ENCODE measurements around the gene PIGS. TPM values are rescaled to one million over a fixed set of nuclear protein-coding genes. Genes with fewer than 3 reads are reported as not detected.
A peak's percentile ranks its signal among the peaks of the same experiment; 100 is the strongest.

Gene PIGS
- total RNA-seq, 2 experiments from 2014 or later: 73.8 to 76.4 TPM

GRCh38 chr17:28579526-28579925 lies 8.2 kb upstream of the PIGS start:
- no peak overlapping the region for H3K4me3 Mint-ChIP-seq
- H3K4me1 ChIP-seq (ENCODE audit: insufficient read depth, low read length): peaks cover 20% of the 10 kb centered on the region
- no peak overlapping the region for H3K4me3 ChIP-seq (ENCODE audit: low read length)
- H3K27ac ChIP-seq (ENCODE audit: low read depth in 1 of 2, low read length in 2 of 2): no peak overlapping the region
- peaks cover 12% of the 10 kb centered on the region for H3K36me3 ChIP-seq (ENCODE audit: insufficient read depth, low read length)
- DNase-seq (no peak), ATAC-seq (ENCODE audit: poor library complexity) (no peak)
- peaks cover 6% of the 10 kb centered on the region for H3K36me3 Mint-ChIP-seq (ENCODE audit: low read depth)
- no peaks in the 10 kb centered on the region for H3K9me3 ChIP-seq (ENCODE audit: control insufficient read depth in 1 of 2, insufficient read depth in 1 of 2, low read length in 2 of 2)
- H3K9me3 Mint-ChIP-seq: no peaks in the 10 kb centered on the region
- no peaks in the 10 kb centered on the region for H3K27me3 ChIP-seq (ENCODE audit: control insufficient read depth in 1 of 2, insufficient read depth in 2 of 2, low read length in 2 of 2)
- intact Hi-C loops (cut with DNase I, micrococcal nuclease): loop anchor here in 1 of 2 experiments (5.0 to 10.0 kb wide), 2 partner anchors 63 to 375 kb away; partner anchors contain the start of gene PHF12
- ChIA-PET CTCF (no interaction called here), POLR2A (interaction anchor here (0.9 kb wide), 1 partner anchor 8 kb away, joined by 4 read pairs; the partner anchor contains the start of gene PIGS)
- H3K27me3 Mint-ChIP-seq: no peaks in the 10 kb centered on the region
- no peak overlapping the region for H3K27ac Mint-ChIP-seq
- TF ChIP-seq, protein P1, sequence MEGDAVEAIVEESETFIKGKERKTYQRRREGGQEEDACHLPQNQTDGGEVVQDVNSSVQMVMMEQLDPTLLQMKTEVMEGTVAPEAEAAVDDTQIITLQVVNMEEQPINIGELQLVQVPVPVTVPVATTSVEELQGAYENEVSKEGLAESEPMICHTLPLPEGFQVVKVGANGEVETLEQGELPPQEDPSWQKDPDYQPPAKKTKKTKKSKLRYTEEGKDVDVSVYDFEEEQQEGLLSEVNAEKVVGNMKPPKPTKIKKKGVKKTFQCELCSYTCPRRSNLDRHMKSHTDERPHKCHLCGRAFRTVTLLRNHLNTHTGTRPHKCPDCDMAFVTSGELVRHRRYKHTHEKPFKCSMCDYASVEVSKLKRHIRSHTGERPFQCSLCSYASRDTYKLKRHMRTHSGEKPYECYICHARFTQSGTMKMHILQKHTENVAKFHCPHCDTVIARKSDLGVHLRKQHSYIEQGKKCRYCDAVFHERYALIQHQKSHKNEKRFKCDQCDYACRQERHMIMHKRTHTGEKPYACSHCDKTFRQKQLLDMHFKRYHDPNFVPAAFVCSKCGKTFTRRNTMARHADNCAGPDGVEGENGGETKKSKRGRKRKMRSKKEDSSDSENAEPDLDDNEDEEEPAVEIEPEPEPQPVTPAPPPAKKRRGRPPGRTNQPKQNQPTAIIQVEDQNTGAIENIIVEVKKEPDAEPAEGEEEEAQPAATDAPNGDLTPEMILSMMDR (IDR thresholded peaks at IDR 0.05): no peak
- peaks cover 16% of the 10 kb centered on the region for H3K4me1 Mint-ChIP-seq (ENCODE audit: low read depth)

- Mint-ChIP-seq H3K27ac (no peak overlapping the region), H3K4me3 (no peak overlapping the region), H3K4me1 (ENCODE audit: low read depth) (peaks cover 16% of the 10 kb centered on the region), H3K9me3 (no peaks in the 10 kb centered on the region), H3K27me3 (no peaks in the 10 kb centered on the region), H3K36me3 (ENCODE audit: low read depth) (peaks cover 5% of the 10 kb centered on the region)
- H3K36me3 ChIP-seq (ENCODE audit: insufficient read depth, low read length): peaks cover 2% of the 10 kb centered on the region
- H3K27me3 ChIP-seq (ENCODE audit: control insufficient read depth in 1 of 2, insufficient read depth in 2 of 2, low read length in 2 of 2): no peaks in the 10 kb centered on the region
- ChIA-PET POLR2A (interaction anchor here (1.1 kb wide), 1 partner anchor 20 kb away, joined by 3 read pairs; the partner anchor contains the start of gene SPAG5), CTCF (no interaction called here)
- intact Hi-C loops (cut with DNase I, micrococcal nuclease): loop anchor here in 1 of 2 experiments (5.0 to 10.0 kb wide), 2 partner anchors 64 to 376 kb away; partner anchors contain the start of gene PHF12
- DNase-seq (no peak), ATAC-seq (ENCODE audit: poor library complexity) (no peak)
- no peak overlapping the region for H3K4me3 ChIP-seq (ENCODE audit: low read length)
- TF ChIP-seq, protein P1 (IDR thresholded peaks at IDR 0.05): no peak
- no peaks in the 10 kb centered on the region for H3K9me3 ChIP-seq (ENCODE audit: control insufficient read depth in 1 of 2, insufficient read depth in 1 of 2, low read length in 2 of 2)
- no peak overlapping the region for H3K27ac ChIP-seq (ENCODE audit: low read depth in 1 of 2, low read length in 2 of 2)
- H3K4me1 ChIP-seq (ENCODE audit: insufficient read depth, low read length): peaks cover 20% of the 10 kb centered on the region
Observed at GRCh38 chr17:28578246-28579195, 7.2 kb upstream of the PIGS start.

- TF ChIP-seq, protein P1 (IDR thresholded peaks at IDR 0.05): no peak
- Histone ChIP-seq H3K36me3 (ENCODE audit: insufficient read depth, low read length) (no peaks in the 10 kb centered on the region), H3K27me3 (ENCODE audit: control insufficient read depth in 1 of 2, insufficient read depth in 2 of 2, low read length in 2 of 2) (no peaks in the 10 kb centered on the region), H3K9me3 (ENCODE audit: control insufficient read depth in 1 of 2, insufficient read depth in 1 of 2, low read length in 2 of 2) (no peaks in the 10 kb centered on the region), H3K4me1 (ENCODE audit: insufficient read depth, low read length) (peaks cover 30% of the 10 kb centered on the region), H3K27ac (ENCODE audit: low read depth in 1 of 2, low read length in 2 of 2) (peak overlapping the region in 1 of 2 donors; percentile 41), H3K4me3 (ENCODE audit: low read length) (no peak overlapping the region)
- peaks cover 26% of the 10 kb centered on the region for H3K4me1 Mint-ChIP-seq (ENCODE audit: low read depth)
- no peaks in the 10 kb centered on the region for H3K27me3 Mint-ChIP-seq
- ChIA-PET POLR2A (interaction anchor here (0.7 to 2.1 kb wide), 15 partner anchors 9 to 374 kb away, joined by 3 to 36 read pairs (median 5); partner anchors contain the start of genes PHF12, RPL23A, SDF2 and SPAG5), CTCF (no interaction called here)
- DNase-seq: no peak
- intact Hi-C loops (cut with DNase I, micrococcal nuclease): loop anchor here (1.0 to 10.0 kb wide), 5 partner anchors 21 to 377 kb away; partner anchors contain the start of genes PHF12 (in 1 of the 2), SPAG5 (in 1 of the 2) and UNC119 (in 1 of the 2)
- H3K36me3 Mint-ChIP-seq (ENCODE audit: low read depth): peaks cover 8% of the 10 kb centered on the region
- no peaks in the 10 kb centered on the region for H3K9me3 Mint-ChIP-seq
- no peak overlapping the region for H3K27ac Mint-ChIP-seq
- no peak for ATAC-seq (ENCODE audit: poor library complexity)
- H3K4me3 Mint-ChIP-seq: peak overlapping the region; percentile 87
Observed at GRCh38 chr17:28577466-28577824, 6.1 kb upstream of the PIGS start.
